PC-9 (cell line): ENCODE measurements around the gene PGM2.
"Not testable (repeated sequence)": the region's sequence is repeated elsewhere in the genome, so short reads cannot be mapped to it uniquely, and the experiment has no call there.

ENCODE experiments used
- EZH2 ChIP-seq: fragments of 200-600 bp; sonication (generic); IDR thresholded peaks from 2 replicates; pipeline ENCODE4 v1.8.0; 2017; ENCODE audit warnings: antibody characterized with exemption, low read depth
- TF ChIP-seq, protein P1 (sequence below): fragments of 200-600 bp; sonication (generic); conservative IDR thresholded peaks from 2 replicates; pipeline ENCODE4 v1.6.1; 2017; ENCODE audit warnings: mixed run types, antibody characterized with exemption, mild to moderate bottlenecking, moderate library complexity

DNA sequence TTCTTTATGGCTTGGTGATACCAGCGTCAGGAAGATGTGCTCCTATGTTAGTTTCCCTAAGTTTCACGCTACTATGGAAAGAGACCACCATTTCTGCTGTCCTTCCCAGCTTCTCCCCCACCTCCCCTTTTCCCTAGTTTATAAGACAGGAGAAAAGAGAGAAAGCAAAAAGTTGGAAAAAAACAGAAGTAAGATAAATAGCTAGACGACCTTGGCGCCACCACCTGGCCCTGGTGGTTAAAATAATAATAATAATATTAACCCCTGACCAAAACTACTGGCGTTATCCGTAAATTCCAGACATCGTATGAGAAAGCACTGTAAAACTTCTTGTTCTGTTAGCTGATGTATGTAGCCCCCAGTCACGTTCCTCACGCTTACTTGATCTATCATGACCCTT is 985 bp upstream of the PGM2 start:
- TF ChIP-seq, protein P1, sequence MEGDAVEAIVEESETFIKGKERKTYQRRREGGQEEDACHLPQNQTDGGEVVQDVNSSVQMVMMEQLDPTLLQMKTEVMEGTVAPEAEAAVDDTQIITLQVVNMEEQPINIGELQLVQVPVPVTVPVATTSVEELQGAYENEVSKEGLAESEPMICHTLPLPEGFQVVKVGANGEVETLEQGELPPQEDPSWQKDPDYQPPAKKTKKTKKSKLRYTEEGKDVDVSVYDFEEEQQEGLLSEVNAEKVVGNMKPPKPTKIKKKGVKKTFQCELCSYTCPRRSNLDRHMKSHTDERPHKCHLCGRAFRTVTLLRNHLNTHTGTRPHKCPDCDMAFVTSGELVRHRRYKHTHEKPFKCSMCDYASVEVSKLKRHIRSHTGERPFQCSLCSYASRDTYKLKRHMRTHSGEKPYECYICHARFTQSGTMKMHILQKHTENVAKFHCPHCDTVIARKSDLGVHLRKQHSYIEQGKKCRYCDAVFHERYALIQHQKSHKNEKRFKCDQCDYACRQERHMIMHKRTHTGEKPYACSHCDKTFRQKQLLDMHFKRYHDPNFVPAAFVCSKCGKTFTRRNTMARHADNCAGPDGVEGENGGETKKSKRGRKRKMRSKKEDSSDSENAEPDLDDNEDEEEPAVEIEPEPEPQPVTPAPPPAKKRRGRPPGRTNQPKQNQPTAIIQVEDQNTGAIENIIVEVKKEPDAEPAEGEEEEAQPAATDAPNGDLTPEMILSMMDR, result not testable (repeated sequence)
- not testable (repeated sequence) for TF ChIP-seq EZH2
